HuH-7 (cell line): ENCODE results near the gene COL23A1.
A peak's percentile ranks its signal among the peaks of the same experiment; 100 is the strongest.

Experiments
- DNase-seq: peaks from one replicate; pipeline ENCODE4 v3.0.0; 2011; ENCODE audit warnings: low spot score

The COL23A1 gene

GRCh38 chr5:178223828-178224335 lies 366.3 kb downstream of the COL23A1 start:
- DNase-seq, result no peak

GRCh38 chr5:178223196-178223773 lies 366.9 kb downstream of the COL23A1 start:
- no peak for DNase-seq

GRCh38 chr5:178222292-178222691 lies 367.9 kb downstream of the COL23A1 start:
- no peak for DNase-seq

GRCh38 chr5:178221853-178222252 lies 368.3 kb downstream of the COL23A1 start:
- DNase-seq, result no peak

- DNase-seq, result no peak
These were observed 368.9 kb downstream of the COL23A1 start for GRCh38 chr5:178221282-178221681.

GRCh38 chr5:178218827-178219226 lies 371.4 kb downstream of the COL23A1 start:
- no peak for DNase-seq

- DNase-seq, result no peak
These were observed 371.9 kb downstream of the COL23A1 start for GRCh38 chr5:178218237-178218776.

GRCh38 chr5:178216779-178217178 lies 373.4 kb downstream of the COL23A1 start:
- DNase-seq, result no peak

- DNase-seq, result no peak
These were observed 374.1 kb downstream of the COL23A1 start for GRCh38 chr5:178216088-178216534.

- DNase-seq, result no peak
These were observed 374.8 kb downstream of the COL23A1 start for GRCh38 chr5:178215280-178216002.

GRCh38 chr5:178214160-178214803 lies 375.9 kb downstream of the COL23A1 start:
- no peak for DNase-seq

GRCh38 chr5:178213748-178214151 lies 376.4 kb downstream of the COL23A1 start:
- no peak for DNase-seq

GRCh38 chr5:178213003-178213461 lies 377.2 kb downstream of the COL23A1 start:
- DNase-seq, result no peak

GRCh38 chr5:178212241-178213002 lies 377.8 kb downstream of the COL23A1 start:
- DNase-seq, result no peak

- DNase-seq, result no peak
These were observed 378.8 kb downstream of the COL23A1 start for GRCh38 chr5:178211095-178212048.

- DNase-seq, result no peak
These were observed 379.5 kb downstream of the COL23A1 start for GRCh38 chr5:178210686-178211085.

- no peak for DNase-seq
These were observed 380.1 kb downstream of the COL23A1 start for GRCh38 chr5:178210073-178210535.

GRCh38 chr5:178209334-178210072 lies 380.7 kb downstream of the COL23A1 start:
- DNase-seq, result no peak

GRCh38 chr5:178208540-178209227 lies 381.5 kb downstream of the COL23A1 start:
- DNase-seq, result peak; percentile 52
